ENCODE results near the gene LIMA1.
"Not testable (repeated sequence)": the region's sequence is repeated elsewhere in the genome, so short reads cannot be mapped to it uniquely, and the experiment has no call there.

The LIMA1 gene

DNA sequence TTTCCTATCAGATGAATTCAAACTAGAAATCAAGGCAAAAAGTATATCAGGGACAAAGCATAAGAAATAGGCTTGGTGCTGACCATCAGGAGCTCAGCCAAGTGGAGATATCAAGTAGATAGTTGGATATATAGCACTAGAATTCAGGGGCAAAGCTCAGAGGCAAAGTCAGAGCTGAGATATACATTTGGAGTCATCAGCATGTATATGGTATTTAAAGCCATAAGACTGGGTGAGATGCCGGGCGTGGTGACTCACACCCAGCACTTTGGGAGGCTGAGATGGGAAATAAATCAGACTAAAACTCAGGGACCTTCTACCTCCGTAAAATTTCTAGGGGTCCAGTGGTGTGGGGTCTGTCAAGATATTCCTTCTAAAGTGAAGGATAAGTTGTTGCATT is 38.9 kb upstream of the LIMA1 start:
- H3K27me3 Mint-ChIP-seq (ENCODE audit: low read depth, poor library complexity): peaks cover 3% of the 10 kb centered on the region
- no peak overlapping the region for H3K4me3 Mint-ChIP-seq
- no peaks in the 10 kb centered on the region for H3K9me3 Mint-ChIP-seq
- no peaks in the 10 kb centered on the region for H3K4me1 Mint-ChIP-seq
- H3K36me3 Mint-ChIP-seq (ENCODE audit: low read depth): no peaks in the 10 kb centered on the region
- no peak overlapping the region for H3K27ac Mint-ChIP-seq
- no peak for DNase-seq
- no peak for TF ChIP-seq CTCF (IDR thresholded peaks at IDR 0.05)

DNA sequence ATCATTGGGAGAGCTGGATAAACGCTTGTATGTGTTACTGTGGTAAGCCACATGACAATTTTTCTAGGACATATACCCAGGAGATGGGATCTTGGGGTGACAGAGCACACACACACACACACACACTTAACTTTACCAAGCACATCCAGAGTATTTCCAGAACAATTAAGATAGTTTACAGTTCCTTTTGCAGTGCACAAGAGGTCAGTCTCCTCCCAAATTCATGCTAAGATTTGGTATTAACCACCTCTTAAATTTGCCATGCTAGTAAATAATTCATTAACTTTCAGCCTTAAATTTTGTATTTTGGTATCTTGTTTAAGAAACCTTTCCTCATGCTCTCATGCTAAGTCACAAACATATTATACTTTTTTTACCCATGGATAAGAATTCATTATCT is 33.9 kb upstream of the LIMA1 start:
- H3K36me3 Mint-ChIP-seq (ENCODE audit: low read depth): no peaks in the 10 kb centered on the region
- TF ChIP-seq CTCF (IDR thresholded peaks at IDR 0.05): no peak
- DNase-seq: no peak
- H3K27me3 Mint-ChIP-seq (ENCODE audit: low read depth, poor library complexity): no peaks in the 10 kb centered on the region
- no peak overlapping the region for H3K27ac Mint-ChIP-seq
- H3K4me3 Mint-ChIP-seq: no peak overlapping the region
- no peaks in the 10 kb centered on the region for H3K4me1 Mint-ChIP-seq
- no peaks in the 10 kb centered on the region for H3K9me3 Mint-ChIP-seq

DNA sequence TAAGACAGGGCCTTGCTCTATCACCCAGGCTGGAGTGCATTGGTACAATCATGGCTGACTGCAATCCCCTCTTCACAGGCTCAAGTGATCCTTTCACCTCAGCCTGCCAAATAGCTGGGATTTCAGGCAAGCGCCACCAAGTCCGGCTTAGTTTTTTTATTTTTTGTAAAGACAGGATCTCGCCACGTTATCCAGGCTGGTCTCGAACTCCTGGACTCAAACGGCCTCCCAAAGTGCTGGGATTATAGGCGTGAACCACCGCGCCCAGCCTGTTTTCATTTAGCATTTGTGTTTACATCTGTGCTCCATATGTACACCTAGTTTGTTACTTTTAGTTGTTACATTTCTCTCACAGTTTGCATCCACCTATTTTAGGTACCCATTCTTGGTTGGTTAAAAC is 32.5 kb upstream of the LIMA1 start:
- TF ChIP-seq CTCF (IDR thresholded peaks at IDR 0.05): no peak
- Mint-ChIP-seq H3K4me3 (no peak overlapping the region), H3K9me3 (no peaks in the 10 kb centered on the region), H3K27ac (no peak overlapping the region), H3K36me3 (ENCODE audit: low read depth) (no peaks in the 10 kb centered on the region), H3K4me1 (no peaks in the 10 kb centered on the region), H3K27me3 (ENCODE audit: low read depth, poor library complexity) (no peaks in the 10 kb centered on the region)
- DNase-seq: no peak

DNA sequence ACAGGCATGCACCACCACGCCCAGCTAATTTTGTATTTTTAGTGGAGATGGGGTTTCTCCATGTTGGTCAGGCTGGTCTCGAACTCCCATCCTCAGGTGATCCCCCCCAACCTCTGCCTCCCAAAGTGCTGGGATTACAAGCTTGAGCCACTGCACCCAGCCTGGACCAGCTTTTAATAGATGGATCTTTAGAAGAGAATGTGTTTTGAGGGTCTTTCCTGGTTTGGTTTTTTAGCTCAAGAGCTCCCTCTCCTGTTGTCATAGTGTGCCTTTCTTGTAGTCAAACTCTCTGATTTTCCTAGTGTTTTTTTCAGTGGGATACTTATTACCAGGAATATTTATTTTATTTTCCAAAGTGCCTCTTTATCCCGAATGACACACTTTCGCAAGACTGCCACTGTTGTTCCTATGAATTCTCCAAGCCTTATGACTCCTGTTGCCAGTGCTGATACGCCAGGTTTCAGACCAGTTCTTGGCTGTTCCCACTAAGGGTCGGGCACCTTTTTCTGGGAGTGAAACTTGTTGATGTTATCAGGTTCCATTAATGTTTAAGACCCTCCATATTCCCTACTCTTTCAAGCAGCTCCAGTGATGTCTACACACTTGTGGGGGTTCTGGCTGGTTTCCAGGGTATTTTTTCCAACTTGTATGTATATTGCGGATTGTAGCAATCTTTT is 31.5 kb upstream of the LIMA1 start:
- Mint-ChIP-seq H3K4me3 (no peak overlapping the region), H3K27me3 (ENCODE audit: low read depth, poor library complexity) (no peaks in the 10 kb centered on the region), H3K4me1 (no peaks in the 10 kb centered on the region), H3K9me3 (no peaks in the 10 kb centered on the region), H3K36me3 (ENCODE audit: low read depth) (no peaks in the 10 kb centered on the region), H3K27ac (peak overlapping the region; percentile 89)
- peak; percentile 59 for TF ChIP-seq CTCF (IDR thresholded peaks at IDR 0.05)
- DNase-seq: peak; percentile 12

GRCh38 chr12:50313971-50314370 is 30.7 kb upstream of the LIMA1 start:
- H3K27ac Mint-ChIP-seq; H3K4me3 Mint-ChIP-seq; H3K9me3 Mint-ChIP-seq; H3K36me3 Mint-ChIP-seq (ENCODE audit: low read depth); DNase-seq; H3K27me3 Mint-ChIP-seq (ENCODE audit: low read depth, poor library complexity); H3K4me1 Mint-ChIP-seq: not testable (repeated sequence)

- no peak for DNase-seq
- Mint-ChIP-seq H3K9me3 (no peaks in the 10 kb centered on the region), H3K36me3 (ENCODE audit: low read depth) (no peaks in the 10 kb centered on the region), H3K4me3 (no peak overlapping the region), H3K27ac (no peak overlapping the region), H3K27me3 (ENCODE audit: low read depth, poor library complexity) (no peaks in the 10 kb centered on the region), H3K4me1 (no peaks in the 10 kb centered on the region)
- TF ChIP-seq CTCF (IDR thresholded peaks at IDR 0.05): no peak
These were observed 30.1 kb upstream of the LIMA1 start for GRCh38 chr12:50313256-50313931.

DNA sequence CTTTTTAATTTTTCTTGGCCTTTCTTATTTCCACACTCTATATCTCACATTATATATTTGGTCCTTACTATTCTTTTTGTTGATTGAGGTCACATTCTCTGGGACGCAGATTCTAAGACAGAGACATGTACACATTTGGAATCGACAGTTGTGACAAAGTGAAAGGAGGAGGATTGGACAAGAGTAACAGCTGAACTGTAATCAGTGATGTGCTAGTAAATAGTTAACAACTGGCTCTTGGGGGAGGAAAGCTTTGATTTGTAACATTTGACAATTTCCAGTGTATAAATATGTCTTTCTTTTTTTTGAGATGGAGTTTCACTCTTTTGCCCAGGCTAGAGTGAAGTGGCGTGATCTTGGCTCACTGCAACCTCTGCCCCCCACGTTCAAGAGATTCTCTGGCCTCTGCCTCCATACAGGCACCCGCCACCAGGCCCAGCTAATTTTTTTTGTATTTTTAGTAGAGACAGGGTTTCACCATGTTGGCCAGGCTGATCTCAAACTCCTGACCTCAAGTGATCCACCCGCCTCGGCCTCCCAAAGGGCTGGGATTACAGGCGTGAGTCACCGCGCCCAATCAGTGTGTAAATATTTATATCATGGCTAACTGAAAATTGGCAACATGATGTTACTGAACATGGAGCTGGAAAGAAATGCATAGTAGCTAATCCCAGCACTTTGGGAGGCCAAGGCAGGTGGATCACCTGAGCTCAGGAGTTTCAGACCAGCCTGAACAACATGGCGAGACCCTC is 28.7 kb upstream of the LIMA1 start:
- H3K4me3 Mint-ChIP-seq; H3K9me3 Mint-ChIP-seq; DNase-seq; H3K27ac Mint-ChIP-seq; H3K4me1 Mint-ChIP-seq; H3K27me3 Mint-ChIP-seq (ENCODE audit: low read depth, poor library complexity); H3K36me3 Mint-ChIP-seq (ENCODE audit: low read depth): not testable (repeated sequence)
